AG08396 (cell line): ENCODE results near the gene COL13A1.
A peak's percentile ranks its signal among the peaks of the same experiment; 100 is the strongest.

Source experiments
- DNase-seq: peaks from one replicate; pipeline ENCODE4 v3.0.0; 2012; ENCODE audit warnings: low spot score, mixed read lengths

The COL13A1 gene

DNA sequence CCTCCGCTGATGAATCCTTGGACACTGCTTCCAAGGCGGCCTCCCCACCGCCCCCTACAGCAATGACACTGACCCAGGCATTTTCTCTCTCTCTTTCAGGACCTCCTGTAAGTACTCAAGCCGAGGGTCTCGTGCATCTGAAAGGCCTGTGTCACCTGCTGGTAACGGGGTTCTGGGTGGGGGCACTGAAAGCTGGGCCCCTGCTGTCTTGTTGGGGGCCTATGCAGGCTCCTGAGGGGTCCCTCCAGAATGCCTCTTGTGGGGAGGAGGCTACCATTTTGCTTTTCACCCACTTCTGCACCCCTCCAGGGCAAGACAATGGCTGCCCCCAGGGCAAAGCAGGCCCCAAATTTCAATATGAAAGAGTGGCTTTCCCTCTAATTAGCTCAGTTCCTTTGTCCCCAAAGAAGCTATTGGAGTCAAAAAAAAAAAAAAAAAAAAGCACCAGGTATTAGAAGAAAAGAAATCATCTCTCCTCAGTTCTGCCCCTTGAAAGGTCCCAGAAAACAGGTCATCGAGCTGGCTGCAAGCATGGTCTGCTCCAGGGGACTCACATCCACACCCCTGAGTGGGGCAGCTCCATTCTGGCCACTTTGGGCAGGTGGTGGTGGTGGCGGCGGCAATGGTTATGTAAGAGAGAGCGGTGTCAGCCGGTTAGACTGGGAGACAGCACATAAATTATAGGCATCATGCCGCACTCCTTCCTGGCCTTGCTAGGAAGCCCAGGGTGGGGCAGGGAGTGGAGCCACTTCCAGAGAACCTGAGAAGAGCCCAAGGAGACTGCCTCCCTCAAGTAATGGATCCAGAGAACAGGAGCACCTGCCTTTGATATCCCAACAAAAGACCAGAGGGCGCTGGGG is 66.2 kb downstream of the COL13A1 start:
- no peak for DNase-seq

DNA sequence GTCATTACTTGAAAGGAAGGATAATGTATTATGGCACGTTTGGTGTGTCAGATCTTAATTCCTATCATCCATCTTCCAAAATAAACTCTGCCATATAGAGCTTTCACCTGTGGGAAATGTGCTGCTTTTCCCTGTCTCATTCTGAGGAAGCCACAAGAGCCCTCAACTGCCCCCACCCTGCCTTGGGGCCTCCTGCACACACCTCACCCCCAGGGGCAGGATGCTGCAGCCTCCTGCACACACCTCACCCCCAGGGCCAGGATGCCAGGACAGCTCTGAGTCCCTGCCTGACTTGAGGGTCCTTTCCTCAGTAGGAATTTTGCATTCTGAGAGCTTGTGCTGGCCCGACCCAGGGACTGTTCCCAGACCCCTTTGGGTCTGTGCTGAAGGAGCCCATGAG is 67.1 kb downstream of the COL13A1 start:
- DNase-seq = no peak

DNA sequence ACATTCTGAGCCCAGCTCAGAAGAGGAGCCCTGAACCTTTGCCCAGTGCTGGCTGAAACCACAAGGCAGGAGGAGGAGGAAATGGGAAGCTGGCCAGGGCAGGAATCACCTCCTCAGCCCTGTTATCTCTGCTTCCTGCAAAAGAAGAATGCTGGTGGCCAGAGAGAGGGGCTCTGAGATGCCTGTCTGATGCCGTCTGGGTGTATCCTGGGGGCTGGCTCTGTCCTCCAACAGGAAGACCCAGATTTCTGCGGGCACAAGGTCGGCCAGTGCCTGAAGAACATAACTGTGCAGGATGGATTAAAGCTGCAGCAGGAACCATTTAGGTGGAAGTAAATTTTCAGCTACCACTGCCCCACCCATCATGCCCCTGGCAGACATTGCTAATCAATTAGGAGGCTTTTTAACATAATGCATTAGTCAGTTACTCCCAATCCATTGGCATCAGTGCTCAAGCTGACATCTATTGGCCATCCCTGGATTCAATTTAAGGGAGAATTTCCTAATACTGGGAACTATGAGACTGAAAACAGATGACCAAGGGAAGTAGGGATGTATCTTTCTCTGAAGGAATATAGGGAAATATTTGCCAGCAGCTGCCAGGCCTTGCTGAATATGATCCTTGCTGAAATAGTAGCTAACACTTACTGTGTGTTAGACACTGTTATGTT is 67.7 kb downstream of the COL13A1 start:
- no peak for DNase-seq

DNA sequence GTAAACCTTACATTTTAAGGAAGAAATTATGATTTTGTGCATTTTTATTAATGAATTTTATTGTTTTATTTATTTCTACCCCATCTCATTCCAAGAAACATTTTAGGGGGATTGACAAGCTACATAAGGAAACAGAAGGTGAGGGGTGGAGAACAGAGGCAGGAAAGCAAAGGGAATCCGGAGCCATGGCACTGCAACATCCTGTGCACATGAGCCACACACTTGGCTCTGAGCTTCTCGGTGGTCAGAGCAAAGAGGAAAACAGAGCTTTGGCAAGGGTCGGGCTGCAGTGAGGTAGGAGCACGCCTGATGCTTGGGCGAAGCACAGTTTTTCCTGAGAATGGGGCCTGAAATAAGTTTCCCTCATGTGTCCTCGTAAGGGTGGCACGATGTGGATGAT is 68.9 kb downstream of the COL13A1 start:
- DNase-seq = no peak

DNA sequence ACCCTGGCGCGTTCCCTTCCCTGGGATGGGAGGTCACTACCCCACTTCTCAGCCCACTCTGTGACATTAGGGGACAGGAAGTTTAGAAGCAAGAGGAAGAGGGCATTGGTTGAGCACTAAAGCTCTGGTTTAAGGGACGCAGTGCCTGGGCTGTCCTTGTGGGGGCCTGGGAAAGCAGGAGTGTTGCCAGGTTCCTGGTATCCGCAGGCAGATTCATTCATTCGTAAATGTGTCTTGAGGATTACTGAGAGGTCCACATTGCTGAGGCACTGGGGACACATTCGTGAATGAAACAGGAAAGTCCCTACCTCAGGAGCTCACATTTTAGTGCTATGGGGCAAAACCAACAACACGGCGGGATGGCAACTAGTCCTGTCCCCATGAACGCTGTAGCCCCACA is 69.4 kb downstream of the COL13A1 start:
- no peak for DNase-seq

DNA sequence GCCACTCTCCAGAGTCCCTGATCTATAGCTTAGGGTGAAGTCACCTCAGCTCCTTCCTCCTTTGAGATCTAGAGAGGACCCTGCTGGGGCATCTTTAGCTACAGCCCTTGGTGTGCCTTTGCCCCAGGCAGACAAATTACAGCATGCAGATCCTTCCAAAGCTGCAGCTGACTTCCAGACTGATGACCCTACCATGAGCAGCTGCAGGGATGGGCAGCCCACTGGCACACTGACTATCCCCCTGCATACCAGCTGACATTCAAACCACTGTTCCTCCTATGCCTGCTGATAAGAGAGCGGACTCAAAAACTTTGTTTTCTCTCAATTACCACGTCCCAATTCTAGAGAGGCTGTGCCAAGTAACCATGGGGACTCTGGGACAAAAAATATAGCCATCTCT is 70.6 kb downstream of the COL13A1 start:
- DNase-seq = no peak

DNA sequence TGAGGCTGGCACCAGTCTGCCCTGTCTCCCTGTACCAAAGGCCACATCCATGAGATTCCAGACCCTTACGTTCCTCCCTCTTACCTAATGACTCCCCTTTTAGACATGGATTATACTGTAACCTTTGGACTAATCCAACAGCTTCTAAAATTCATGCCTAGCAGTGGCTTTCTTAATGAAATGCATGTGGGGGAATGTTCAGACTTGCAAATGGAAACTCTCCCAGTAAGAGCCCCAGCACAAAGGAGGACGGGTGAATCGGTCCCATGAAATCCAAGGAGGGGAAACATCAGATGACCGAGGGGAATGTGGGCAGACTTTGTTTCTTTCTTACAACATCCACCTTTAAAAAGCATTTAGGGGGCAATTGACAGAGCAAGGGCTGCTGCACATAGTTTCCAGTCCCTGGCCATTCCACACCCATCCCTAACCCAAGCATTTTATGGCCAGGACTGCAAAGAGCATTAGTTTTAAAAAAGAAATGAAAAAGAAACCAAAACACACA is 71.5 kb downstream of the COL13A1 start:
- no peak for DNase-seq

DNA sequence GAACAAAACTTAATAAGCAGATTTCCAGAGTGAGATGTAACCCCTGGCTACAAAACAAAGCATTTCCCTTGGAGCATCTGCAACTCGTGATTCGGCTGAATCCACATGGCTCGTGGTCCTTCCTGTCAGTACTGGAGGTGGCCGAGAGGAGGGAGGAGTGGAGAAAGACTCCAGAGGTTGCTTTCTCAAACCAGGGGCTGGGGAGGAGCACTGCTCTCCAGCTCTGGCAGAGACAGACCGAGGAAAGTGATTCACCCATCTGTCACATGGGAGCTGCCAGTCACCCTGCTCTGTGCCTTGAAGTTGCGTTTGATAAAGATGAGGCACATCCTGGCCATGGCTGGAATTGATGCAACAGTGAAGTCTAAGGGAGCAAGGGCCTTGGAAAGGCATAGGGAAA is 72.7 kb downstream of the COL13A1 start:
- peak; percentile 77 for DNase-seq

DNA sequence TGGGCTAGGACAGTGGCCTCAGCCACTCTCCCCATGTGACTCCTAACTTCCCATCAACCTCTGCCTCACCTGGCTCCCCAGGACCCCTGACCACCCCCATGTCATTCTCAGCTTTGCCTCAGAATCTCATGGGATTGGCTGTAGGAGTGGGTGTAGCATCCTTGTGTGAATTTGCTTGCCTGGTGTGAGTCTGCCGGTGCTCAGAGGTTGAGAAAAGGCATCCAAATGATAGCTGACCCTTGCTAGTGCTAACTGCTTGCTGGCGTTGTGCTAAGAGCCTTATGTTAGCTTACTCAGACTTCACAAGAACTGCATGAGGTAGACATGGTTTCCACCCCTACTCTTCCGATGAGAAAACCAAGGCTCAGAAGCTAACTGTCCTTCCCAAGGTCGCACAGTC is 74.2 kb downstream of the COL13A1 start:
- no peak for DNase-seq

DNA sequence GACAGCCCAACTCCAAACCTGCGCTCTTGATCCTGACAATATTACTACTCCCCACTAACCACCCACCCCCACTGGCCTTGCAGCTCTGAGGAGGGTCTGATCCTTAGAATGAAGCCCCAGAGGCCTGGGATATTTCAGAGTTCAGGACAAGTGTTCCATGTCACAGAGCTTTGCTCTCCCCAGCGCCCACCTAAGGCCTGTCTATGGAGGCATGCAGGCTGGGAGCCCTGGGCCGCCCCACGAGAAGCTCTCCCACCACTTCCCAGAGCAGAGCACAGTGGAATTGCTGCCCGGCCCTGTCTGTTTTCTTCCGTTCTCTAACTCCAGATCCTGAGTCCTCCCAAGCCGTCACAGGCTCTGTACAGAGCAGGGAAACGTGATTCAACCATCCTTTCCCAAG is 74.6 kb downstream of the COL13A1 start:
- no peak for DNase-seq

DNA sequence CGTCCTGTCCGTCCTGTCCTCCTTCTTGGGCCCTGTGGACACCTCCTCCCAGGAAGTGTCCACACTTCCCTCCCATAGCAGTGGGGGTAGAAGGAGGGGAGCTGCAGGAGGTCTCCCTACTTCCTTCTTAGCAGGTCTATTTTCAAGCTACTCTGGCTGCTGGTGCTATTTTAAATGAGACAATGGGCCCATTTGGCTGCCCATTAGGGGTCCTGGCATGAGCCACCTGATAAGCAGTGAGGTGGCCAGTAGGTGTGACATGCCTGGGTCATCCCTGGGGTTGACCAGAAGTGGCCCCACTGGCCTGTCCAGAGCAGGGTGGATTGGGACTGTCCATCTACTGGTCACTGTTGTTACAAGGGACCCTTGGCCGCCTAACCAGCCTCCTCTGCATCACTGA is 75.2 kb downstream of the COL13A1 start:
- DNase-seq = no peak

DNA sequence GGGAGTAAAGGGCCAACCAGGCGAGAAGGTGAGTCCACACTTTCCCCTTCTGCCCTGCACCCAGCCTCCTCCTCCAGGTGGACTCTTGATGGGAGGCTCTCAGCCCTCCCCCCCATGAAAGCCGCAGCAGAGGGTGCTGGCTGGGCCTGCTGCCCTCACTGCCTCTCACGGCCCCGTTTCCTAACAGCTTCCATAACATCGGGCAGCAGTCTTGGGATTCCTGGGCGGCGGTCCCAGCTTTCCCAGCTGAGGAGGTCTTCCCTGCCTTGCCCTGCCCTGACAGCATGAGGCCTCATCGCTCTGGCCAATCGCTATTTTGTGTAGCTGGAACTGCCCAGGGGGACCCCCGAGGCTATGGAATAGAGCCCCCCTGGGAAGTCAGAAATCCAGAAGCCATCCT is 76.3 kb downstream of the COL13A1 start:
- no peak for DNase-seq

DNA sequence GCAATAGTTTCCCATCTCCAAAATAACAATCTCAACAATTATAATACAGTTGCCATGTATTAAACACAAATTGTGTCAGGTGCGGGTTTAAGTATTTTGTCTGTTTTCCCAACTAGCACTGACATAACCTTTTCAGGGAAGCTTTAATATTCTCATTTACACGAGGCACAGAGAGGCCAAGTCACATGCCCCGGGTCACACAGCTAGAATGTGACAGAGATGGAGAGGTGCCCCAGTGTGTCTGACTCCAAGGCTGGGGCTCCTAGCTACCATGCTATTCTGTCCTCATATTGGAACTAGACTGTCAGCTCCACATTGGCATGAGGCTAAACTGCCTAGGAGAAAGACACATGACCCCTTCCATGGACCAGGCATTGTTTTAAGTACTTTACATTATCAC is 77.2 kb downstream of the COL13A1 start:
- no peak for DNase-seq

DNA sequence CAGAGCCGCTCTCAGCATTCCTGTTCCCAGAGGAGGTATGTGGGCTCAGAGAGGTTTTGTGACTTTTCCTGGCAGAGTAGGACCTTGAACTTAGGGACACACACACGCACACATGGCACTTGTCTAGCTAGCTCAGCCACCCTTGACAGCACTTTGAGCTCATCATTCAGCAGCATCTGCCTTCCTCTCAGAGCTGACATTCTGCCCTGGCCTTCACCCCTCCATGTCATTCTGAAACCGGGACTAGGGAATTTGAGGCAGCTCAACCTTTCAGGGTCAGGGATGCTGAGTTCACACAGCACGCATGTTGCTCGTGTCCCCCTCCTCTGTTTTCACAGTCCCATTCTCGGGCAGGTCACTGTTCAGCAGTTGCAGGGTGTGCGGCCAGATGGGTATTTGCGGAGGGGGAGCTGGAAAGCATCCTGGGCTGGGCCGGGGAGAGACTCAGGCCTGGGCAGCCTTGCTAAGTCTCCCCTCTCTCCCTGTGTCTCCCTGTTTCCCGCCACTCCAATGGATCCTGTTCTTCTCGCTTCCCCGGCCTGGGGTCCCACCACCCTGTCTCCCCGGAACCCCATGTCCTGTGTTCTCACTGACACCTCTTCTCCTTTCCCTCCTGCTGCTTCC is 78.0 kb downstream of the COL13A1 start:
- no peak for DNase-seq

DNA sequence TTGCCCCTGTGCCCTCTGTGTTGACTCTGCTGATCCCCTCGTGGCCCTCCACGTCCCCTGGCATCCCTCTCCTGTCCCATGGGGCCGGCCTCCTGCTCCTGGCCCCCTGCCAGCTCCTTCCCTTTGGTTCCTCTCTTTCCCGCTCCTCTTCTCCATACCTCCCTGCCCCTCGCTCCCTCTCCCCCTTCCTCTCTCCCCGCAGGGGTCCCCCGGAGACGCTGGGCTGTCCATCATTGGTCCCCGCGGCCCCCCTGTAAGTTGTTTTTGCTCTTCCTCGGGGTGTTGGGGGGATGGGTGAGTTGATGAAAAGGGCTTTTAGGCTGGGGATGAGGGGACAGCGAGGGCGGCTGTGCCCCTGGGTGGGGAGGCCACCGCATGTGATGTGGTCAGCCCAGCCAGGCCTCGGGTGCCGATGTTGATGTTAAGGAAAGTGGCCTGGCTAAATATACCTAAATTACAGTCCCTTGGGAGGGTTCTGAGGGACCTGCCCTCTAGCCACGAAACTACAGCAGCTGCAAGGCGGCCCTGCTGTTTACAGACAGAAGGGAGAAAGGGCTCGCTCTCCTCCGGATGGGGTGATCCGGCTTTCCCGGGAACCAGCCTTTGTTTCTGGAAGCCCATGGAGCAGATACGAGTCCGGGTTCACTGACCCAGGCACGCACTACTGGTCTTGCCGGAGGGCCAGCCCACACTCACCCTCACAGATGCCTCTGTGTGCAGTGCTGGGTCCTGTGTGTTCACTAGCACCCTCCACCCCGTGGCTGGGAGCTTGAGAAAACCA is 78.8 kb downstream of the COL13A1 start:
- DNase-seq = no peak

DNA sequence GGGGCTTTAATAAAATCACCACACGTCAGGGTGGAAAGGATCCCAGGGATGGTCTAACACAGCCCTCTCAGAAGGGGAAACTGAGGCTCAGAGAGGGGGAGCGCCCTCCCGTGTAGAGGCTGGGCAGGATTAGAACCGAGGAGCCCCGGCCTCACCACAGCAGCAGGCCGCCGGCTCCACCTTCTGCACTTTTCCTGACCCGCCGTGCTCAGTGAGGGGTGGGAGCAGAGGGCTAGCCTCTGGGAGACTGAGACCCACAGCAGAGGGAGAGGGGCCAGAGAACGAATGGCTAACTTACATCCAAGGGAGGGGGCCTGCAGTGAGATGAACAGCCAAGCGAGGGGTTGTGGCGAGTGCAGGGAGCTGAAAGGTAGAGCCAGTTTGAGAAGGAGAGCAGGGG is 79.5 kb downstream of the COL13A1 start:
- no peak for DNase-seq

DNA sequence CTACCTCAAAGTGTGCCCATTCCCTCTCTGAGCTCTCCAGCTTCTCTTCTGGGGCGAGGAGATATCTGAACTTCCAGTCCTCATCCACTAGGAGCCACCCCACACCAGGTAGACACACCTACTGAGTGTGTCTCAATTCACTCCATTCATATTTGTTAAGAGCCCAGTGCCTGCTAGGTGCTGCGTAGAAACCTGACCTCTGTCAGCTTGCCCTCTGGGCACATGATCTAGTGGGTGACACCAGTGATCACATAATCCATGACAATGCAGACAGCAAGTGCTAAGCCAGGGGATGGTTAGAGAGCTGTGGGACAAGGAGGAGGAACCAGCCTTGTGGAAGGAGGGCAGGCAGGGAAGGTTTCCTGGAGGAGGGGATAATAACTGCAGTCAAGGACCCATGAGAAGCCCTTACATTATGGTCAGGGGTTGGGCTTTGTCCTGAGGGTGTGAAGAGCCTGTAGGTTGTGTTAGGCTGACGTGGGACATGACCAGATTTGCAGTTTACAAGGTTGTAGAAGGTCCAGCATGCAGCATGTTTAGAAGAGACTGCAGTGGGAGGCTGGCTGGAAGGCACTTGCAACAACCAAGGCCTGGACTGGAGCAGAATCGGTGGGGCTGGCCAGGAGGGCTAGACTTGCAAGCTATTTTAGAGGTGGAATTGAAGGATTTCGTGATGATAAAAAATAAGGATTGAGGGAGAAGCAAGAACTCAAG is 81.8 kb downstream of the COL13A1 start:
- DNase-seq = no peak

DNA sequence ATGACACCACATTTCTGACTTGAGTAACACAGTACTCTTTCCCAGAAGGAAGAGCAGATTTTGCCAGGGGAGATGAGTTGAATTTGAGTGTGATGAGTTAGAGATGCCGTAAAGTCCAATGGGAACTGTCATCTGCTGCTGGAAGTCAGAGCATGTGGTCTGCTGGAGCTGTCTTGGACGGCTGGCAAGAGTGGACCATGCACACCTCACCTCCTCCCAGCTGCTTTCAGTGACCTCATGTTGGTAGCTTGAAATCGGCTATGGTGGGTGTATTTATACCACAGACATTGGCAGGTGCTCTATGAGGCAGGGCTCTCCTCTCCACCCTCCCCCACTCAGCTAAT is 82.3 kb downstream of the COL13A1 start:
- no peak for DNase-seq

DNA sequence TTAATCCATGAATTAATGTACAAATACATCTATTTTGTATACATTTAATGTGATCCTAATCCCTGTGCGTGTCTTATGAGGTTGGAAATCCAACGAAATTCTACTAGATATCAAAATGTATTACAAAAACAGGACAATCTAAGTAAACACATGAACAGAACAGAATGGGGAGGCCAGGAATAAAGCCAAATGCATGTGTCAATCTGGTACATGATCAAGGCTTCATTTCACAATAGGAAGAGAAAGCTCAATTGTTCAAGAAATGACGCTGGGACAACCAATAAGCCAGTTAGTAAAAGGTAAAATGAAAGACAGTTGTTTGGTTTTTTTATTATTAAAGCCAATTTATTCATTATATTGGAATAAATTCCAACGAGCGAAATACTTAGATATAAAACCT is 83.0 kb downstream of the COL13A1 start:
- DNase-seq = no peak

DNA sequence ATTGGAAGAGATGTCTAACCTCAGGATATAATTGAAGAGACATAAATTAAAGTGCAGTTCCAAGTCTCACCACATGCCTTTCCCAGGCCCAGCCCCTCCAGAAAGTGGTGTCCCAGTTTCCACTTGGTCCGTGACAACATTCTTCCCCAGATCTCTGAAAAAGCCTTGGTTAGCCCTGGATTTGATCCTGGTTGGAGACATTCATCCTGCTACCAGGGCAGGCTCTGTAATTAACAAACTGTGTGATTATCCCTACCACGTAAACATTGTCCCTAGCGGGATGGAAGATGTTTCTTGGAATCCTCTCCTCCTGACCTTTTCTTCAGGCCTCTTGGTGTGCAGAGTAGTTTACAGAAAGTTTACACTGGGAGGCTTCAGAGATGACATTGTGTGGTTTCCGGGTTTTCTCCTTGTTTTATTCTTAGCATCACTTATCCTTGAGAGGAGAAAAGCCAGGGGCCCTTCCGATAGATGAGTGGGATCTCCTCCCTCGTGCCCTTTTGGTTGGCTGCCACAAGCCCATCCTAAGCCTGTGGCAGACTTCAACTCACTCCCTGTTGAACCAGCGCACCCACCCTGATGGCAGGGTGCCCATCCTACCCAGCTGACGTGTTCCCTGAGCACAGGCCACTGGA is 83.8 kb downstream of the COL13A1 start:
- peak; percentile 58 for DNase-seq

DNA sequence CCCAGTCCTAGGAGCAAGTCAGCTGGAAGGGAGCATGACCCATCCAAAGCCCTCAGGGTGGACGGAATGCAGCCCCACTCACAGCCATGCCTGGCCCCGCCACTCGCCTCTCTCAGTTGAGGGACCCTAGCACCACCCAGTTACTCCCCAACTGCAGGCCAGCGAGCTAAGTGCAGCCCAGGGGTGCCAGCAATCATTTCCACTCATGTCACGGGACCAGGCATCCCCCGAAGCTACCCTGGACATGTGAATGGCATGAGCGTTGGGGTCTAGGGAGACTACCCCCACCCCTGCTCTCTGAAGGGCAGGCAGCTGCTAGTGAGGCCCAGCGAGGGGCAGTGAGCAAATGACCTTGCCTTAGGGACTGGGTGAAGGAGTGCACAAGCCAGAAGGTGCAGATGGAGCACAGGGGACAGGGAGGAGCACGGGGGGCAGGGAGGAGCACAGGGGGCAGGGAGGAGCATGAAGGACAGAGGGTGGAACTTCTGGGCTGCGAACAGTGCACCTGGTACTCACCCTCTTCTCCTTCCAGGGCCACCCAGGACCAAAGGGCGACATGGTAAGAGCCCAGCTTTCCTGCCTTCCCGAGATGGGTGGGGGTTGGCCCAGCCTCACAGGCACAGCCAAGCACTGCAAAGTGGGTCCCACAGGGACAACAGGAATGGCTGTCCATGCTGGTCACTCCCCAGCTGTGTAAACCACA is 87.3 kb downstream of the COL13A1 start:
- DNase-seq = no peak
